Body of pancreas (tissue), 4 donors: Measurements from ENCODE around the gene CIAO2A.

Source experiments
- CTCF ChIP-seq, 7 experiments: fragments of 450-650 bp in 4 of 7; fragments of 200-600 bp in 3 of 7; sonication (generic) in 3 of 7; IDR thresholded peaks; one replicate each; pipeline ENCODE4 v1.5.1; 2016 to 2019; ENCODE audit warnings: antibody characterized with exemption in 7 of 7
- POLR2A ChIP-seq, 3 donors: fragments of 450-650 bp; IDR thresholded peaks; one replicate each; pipeline ENCODE4 v1.6.1; 2016; ENCODE audit warnings: antibody characterized with exemption in 3 of 3, mild to moderate bottlenecking in 2 of 3

GRCh38 chr15:64141798-64142512 is 48.3 kb upstream of the CIAO2A start:
- TF ChIP-seq CTCF (IDR thresholded peaks at IDR 0.05) (no peak), POLR2A (IDR thresholded peaks at IDR 0.05) (no peak)
